ENCODE data around the gene TBC1D23.
A peak's percentile ranks its signal among the peaks of the same experiment; 100 is the strongest.
"Not testable (repeated sequence)": the region's sequence is repeated elsewhere in the genome, so short reads cannot be mapped to it uniquely, and the experiment has no call there.

The TBC1D23 gene

GRCh38 chr3:100234364-100234763, 26.4 kb upstream of the TBC1D23 start:
- H3K4me3 ChIP-seq (ENCODE audit: low read depth, low read length) = no peak overlapping the region
- TF ChIP-seq, protein P1, sequence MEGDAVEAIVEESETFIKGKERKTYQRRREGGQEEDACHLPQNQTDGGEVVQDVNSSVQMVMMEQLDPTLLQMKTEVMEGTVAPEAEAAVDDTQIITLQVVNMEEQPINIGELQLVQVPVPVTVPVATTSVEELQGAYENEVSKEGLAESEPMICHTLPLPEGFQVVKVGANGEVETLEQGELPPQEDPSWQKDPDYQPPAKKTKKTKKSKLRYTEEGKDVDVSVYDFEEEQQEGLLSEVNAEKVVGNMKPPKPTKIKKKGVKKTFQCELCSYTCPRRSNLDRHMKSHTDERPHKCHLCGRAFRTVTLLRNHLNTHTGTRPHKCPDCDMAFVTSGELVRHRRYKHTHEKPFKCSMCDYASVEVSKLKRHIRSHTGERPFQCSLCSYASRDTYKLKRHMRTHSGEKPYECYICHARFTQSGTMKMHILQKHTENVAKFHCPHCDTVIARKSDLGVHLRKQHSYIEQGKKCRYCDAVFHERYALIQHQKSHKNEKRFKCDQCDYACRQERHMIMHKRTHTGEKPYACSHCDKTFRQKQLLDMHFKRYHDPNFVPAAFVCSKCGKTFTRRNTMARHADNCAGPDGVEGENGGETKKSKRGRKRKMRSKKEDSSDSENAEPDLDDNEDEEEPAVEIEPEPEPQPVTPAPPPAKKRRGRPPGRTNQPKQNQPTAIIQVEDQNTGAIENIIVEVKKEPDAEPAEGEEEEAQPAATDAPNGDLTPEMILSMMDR (IDR thresholded peaks at IDR 0.05; ENCODE audit: low read depth, low read length) = no peak
- in situ Hi-C loops (cut with HindIII; ENCODE audit: low sequenced_read_pairs) = no loop called here
- no peak for DNase-seq (ENCODE audit: low read depth, low spot score)

GRCh38 chr3:100238599-100238998, 22.2 kb upstream of the TBC1D23 start:
- in situ Hi-C loops (cut with HindIII; ENCODE audit: low sequenced_read_pairs) = no loop called here
- no peak for DNase-seq (ENCODE audit: low read depth, low spot score)
- no peak overlapping the region for H3K4me3 ChIP-seq (ENCODE audit: low read depth, low read length)
- TF ChIP-seq, protein P1 (IDR thresholded peaks at IDR 0.05; ENCODE audit: low read depth, low read length) = no peak

DNA sequence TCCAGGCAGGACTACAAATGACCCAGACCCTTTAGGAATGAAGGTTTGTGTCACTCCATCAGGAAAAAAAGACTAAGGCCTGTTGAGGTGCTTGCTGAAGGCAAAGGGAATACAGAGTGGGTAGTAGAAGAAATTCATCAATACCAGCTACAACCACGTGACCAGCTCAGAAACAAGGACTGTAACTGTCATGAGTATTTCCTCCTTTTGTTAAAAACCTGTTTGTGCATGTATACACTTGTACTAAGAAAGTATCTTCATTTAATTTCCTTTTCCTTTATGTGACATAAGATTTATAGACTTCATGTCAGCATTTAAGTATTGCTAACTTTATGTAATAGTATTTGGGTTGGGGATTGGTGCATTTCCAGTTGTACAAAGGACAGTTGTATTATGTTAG, 18.3 kb upstream of the TBC1D23 start:
- H3K4me3 ChIP-seq (ENCODE audit: low read depth, low read length); in situ Hi-C loops (cut with HindIII; ENCODE audit: low sequenced_read_pairs); DNase-seq (ENCODE audit: low read depth, low spot score): not testable (repeated sequence)

- no peak overlapping the region for H3K4me3 ChIP-seq (ENCODE audit: low read depth, low read length)
- in situ Hi-C loops (cut with HindIII; ENCODE audit: low sequenced_read_pairs) = no loop called here
- TF ChIP-seq, protein P1 (IDR thresholded peaks at IDR 0.05; ENCODE audit: low read depth, low read length) = no peak
- no peak for DNase-seq (ENCODE audit: low read depth, low spot score)
These were observed 16.5 kb upstream of the TBC1D23 start for GRCh38 chr3:100244264-100244663.

GRCh38 chr3:100245136-100245535, 15.7 kb upstream of the TBC1D23 start:
- in situ Hi-C loops (cut with HindIII; ENCODE audit: low sequenced_read_pairs) = no loop called here
- TF ChIP-seq, protein P1 (IDR thresholded peaks at IDR 0.05; ENCODE audit: low read depth, low read length) = no peak
- DNase-seq (ENCODE audit: low read depth, low spot score) = peak; percentile 49
- H3K4me3 ChIP-seq (ENCODE audit: low read depth, low read length) = no peak overlapping the region

DNA sequence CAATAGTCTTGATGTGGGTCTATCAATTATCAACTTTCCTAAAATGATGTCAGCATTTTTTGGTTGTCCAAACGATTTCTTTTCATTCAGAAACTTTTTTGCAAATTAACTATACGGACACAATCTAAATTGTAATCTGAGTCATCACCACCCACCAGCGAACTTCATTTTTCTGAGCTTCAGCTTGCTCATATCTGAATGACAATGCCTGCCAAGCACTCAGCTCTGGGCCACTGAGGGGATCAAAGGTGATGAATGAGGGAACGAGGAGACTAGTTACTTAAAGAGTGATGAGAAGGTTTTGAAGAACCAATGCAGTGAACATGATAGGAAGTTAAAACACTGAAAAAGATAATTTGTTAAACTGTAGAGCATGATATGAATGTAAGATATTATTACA, 14.9 kb upstream of the TBC1D23 start:
- in situ Hi-C loops (cut with HindIII; ENCODE audit: low sequenced_read_pairs) = no loop called here
- TF ChIP-seq, protein P1 (IDR thresholded peaks at IDR 0.05; ENCODE audit: low read depth, low read length) = no peak
- DNase-seq (ENCODE audit: low read depth, low spot score) = peak; percentile 46
- H3K4me3 ChIP-seq (ENCODE audit: low read depth, low read length) = no peak overlapping the region

DNA sequence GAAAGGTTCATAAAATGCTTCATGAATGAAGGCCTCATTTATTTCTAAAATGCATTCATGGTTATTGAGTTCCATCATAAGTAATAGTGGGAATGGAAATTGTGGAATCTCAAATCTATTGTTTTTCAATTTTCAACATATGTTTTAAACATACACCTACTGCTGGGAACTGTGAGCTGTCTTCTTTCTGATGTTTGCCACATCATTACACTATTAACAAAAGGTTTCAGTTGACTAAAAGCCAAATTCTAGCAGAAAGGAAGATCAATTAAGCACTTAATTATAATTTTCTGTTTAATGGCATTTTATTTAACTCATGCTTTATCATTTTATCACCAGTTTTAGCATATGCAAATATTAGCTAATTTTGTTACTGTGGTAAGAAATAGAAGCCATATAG, 13.8 kb upstream of the TBC1D23 start:
- TF ChIP-seq, protein P1 (IDR thresholded peaks at IDR 0.05; ENCODE audit: low read depth, low read length) = no peak
- in situ Hi-C loops (cut with HindIII; ENCODE audit: low sequenced_read_pairs) = no loop called here

More for the DNA sequence above, 13.8 kb upstream of the TBC1D23 start:
- H3K4me3 ChIP-seq (ENCODE audit: low read depth, low read length) = no peak overlapping the region
- no peak for DNase-seq (ENCODE audit: low read depth, low spot score)

All from astrocyte of the spinal cord (primary cell).